HepG2 (cell line): ENCODE measurements around the gene VAT1L. TPM values are rescaled to one million over a fixed set of nuclear protein-coding genes. Genes with fewer than 3 reads are reported as not detected.

Experiments used
- AKAP8 ChIP-seq: sonication (generic); formaldehyde crosslinking; IDR thresholded peaks from 2 replicates; pipeline ENCODE4 v1.5.1; 2020; ENCODE audit warnings: mild to moderate bottlenecking, missing genetic modification reagents
- AKNA ChIP-seq: sonication (generic); formaldehyde crosslinking; IDR thresholded peaks from 2 replicates; pipeline ENCODE4 v1.4.0; 2020; ENCODE audit warnings: missing genetic modification reagents, borderline replicate concordance
- ARID5B ChIP-seq: IDR thresholded peaks from 2 replicates; pipeline ENCODE4 v1.4.0; 2020; ENCODE audit warnings: mild to moderate bottlenecking, missing genetic modification reagents
- DNMT1 ChIP-seq: sonication (generic); formaldehyde crosslinking; IDR thresholded peaks from 2 replicates; pipeline ENCODE4 v1.5.1; 2020; ENCODE audit warnings: mild to moderate bottlenecking, missing genetic modification reagents
- HDAC6 ChIP-seq: fragments of 200-600 bp; sonication (generic); IDR thresholded peaks from 2 replicates; pipeline ENCODE4 v1.7.0; 2017; ENCODE audit warnings: mild to moderate bottlenecking, antibody characterized with exemption, low read length, low read depth
- MIXL1 ChIP-seq: IDR thresholded peaks from 2 replicates; pipeline ENCODE4 v1.6.1; 2016
- NFE2L2 ChIP-seq: fragments of 150-350 bp; IDR thresholded peaks from 2 replicates; pipeline ENCODE4 v1.6.1; 2014; ENCODE audit warnings: low read length
- ZNF138 ChIP-seq: sonication (generic); formaldehyde crosslinking; IDR thresholded peaks from 2 replicates; pipeline ENCODE4 v1.5.0; 2020; ENCODE audit warnings: mild to moderate bottlenecking, low read depth, missing genetic modification reagents
- ZNF224 ChIP-seq: sonication (generic); formaldehyde crosslinking; IDR thresholded peaks from 2 replicates; pipeline ENCODE4 v1.5.0; 2020; ENCODE audit warnings: mild to moderate bottlenecking, missing genetic modification reagents
- ZNF589 ChIP-seq: sonication (generic); formaldehyde crosslinking; conservative IDR thresholded peaks from 2 replicates; pipeline ENCODE4 v1.8.0; 2022; ENCODE audit warnings: mild to moderate bottlenecking, moderate library complexity, missing genetic modification reagents
- ZNF687 ChIP-seq: sonication (generic); formaldehyde crosslinking; IDR thresholded peaks from 2 replicates; pipeline ENCODE4 v1.5.1; 2020; ENCODE audit warnings: mild to moderate bottlenecking, missing genetic modification reagents, moderate library complexity
- ZNF839 ChIP-seq: sonication (generic); formaldehyde crosslinking; IDR thresholded peaks from 2 replicates; pipeline ENCODE4 v1.4.0; 2020; ENCODE audit warnings: missing genetic modification reagents, mild to moderate bottlenecking, borderline replicate concordance
- polyA plus RNA-seq, 8 experiments: library from polyadenylated mRNA; depleted of rRNA in 3 of 8; stranded (reverse) in 7 of 8; unstranded in 1 of 8; fragments of >200 nt; fragmentation: Illumina TruSeq in 4 of 8; extraction: Trizol in 4 of 8; gene quantifications; 2 replicates each; pipeline versions ENCODE4 v1.2.1 to v1.2.3, GENCODE V29; 2011 to 2016; ENCODE audit warnings: low read depth in 4 of 8, missing spikeins in 1 of 8, mixed read lengths in 1 of 8; ENCODE audit not compliant: insufficient read depth in 1 of 8
- total RNA-seq, 5 experiments: library from RNA; depleted of rRNA; stranded (reverse); fragments of >200 nt; fragmentation: Illumina TruSeq; extraction: Trizol; gene quantifications; 2 replicates each; pipeline ENCODE4 v1.2.3, GENCODE V29; 2016; ENCODE audit warnings: low read depth in 1 of 5

Gene VAT1L
- total and polyA plus RNA-seq, 2 of the 13 experiments (the other 11 are each of a cell fraction or from before 2014, with no cell fraction given): not detected

- TF ChIP-seq AKNA (CRISPR knock-in tag) (no peak), ZNF687 (CRISPR knock-in tag) (no peak), MIXL1 (CRISPR knock-in tag) (no peak), NFE2L2 (no peak), DNMT1 (CRISPR knock-in tag) (no peak), ZNF138 (no peak), ZNF589 (CRISPR knock-in tag) (no peak), ARID5B (no peak), AKAP8 (CRISPR knock-in tag) (no peak), ZNF224 (CRISPR knock-in tag) (no peak), HDAC6 (no peak), ZNF839 (CRISPR knock-in tag) (no peak)
These were observed 50.4 kb downstream of the VAT1L start (continued) for GRCh38 chr16:77838597-77839255.
